Testis (tissue), 3 donors: ENCODE data around the gene OCA2. TPM values are rescaled to one million over a fixed set of nuclear protein-coding genes. Genes with fewer than 3 reads are reported as not detected.

Source experiments
- DNase-seq: peaks from one replicate; pipeline ENCODE4 v3.0.0-alpha.2; 2019
- H3K27ac ChIP-seq, 2 donors: fragments of 200-600 bp; sonication (generic); one replicate each; pipeline ENCODE4 v1.5.1; 2019
- H3K27me3 ChIP-seq: fragments of 200-600 bp; sonication (generic); one replicate; pipeline ENCODE4 v1.5.1; 2019
- H3K36me3 ChIP-seq: fragments of 200-600 bp; sonication (generic); one replicate; pipeline ENCODE4 v1.5.1; 2017; ENCODE audit warnings: low read depth; ENCODE audit errors: missing control alignments
- H3K4me1 ChIP-seq: fragments of 200-600 bp; sonication (generic); one replicate; pipeline ENCODE4 v1.5.1; 2019
- H3K4me3 ChIP-seq, 2 donors: fragments of 200-600 bp; sonication (generic); one replicate each; pipeline ENCODE4 v1.5.1; 2017 to 2019
- H3K9me3 ChIP-seq: fragments of 200-600 bp; sonication (generic); one replicate; pipeline ENCODE4 v1.5.1; 2017
- POLR2A ChIP-seq: fragments of 450-650 bp; IDR thresholded peaks from one replicate; pipeline ENCODE4 v1.6.1; 2017; ENCODE audit warnings: antibody characterized with exemption, mild to moderate bottlenecking, moderate library complexity
- WGBS, 2 donors: methylation state at CpG; one replicate each; pipeline ENCODE4 v1.1.5; 2018; 5-methylcytosine and 5-hydroxymethylcytosine counted together
- intact Hi-C: fragments of 100-400 bp; cut with DNase I; formaldehyde crosslinking; loops from one replicate; pipeline ENCODE4 v1.15.1; 2023; ENCODE audit warnings: low total_unique reads
- polyA plus RNA-seq: library from polyadenylated mRNA; stranded (reverse); fragments of 350-450 nt; fragmentation: Illumina TruSeq; extraction: RNeasy Lipid Tissue Mini Kit (QIAGEN cat#74804); gene quantifications from one replicate; pipeline ENCODE4 v1.2.3, GENCODE V29; 2014; ENCODE audit warnings: low read depth, low replicate concordance; ENCODE audit not compliant: insufficient read depth
- total RNA-seq, 2 donors: library from RNA; depleted of rRNA; stranded (reverse); fragments of >200 nt; gene quantifications; one replicate each; pipeline ENCODE4 v1.2.3, GENCODE V29; 2016
- TF ChIP-seq, protein P1 (sequence below), 3 experiments: fragments of 450-650 bp in 2 of 3; fragments of 200-600 bp in 1 of 3; sonication (generic) in 1 of 3; IDR thresholded peaks; one replicate each; pipeline ENCODE4 v1.5.1; 2016 to 2019; ENCODE audit warnings: antibody characterized with exemption in 3 of 3, mild to moderate bottlenecking in 2 of 3, moderate library complexity in 1 of 3

The OCA2 gene
- total and polyA plus RNA-seq, 3 donors from 2014 or later, result 2.6 to 7.2 (median 4.5) TPM

DNA sequence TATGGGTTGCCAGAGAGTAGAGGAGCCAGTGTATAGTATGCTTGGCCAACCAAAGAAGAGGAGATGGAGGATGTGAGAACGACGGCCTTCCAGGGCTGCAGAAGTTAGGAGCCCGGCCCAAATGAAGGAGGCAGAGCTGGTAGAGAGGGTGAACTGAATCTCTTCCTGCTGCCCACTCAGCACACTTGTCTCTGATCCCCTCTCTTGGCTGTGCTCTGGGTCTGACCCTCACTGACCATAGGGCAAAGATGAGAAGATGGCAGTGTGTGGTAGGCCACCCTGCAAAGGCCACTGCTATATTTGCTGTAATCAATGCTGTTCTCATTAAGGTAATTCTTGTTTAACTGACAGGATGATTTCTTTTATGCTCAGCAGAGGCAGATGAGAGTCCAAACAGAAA is 256.0 kb downstream of the OCA2 start:
- Histone ChIP-seq H3K27me3 (no peaks in the 10 kb centered on the region), H3K9me3 (no peaks in the 10 kb centered on the region), H3K4me1 (no peaks in the 10 kb centered on the region), H3K27ac (no peak overlapping the region), H3K4me3 (no peak overlapping the region), H3K36me3 (no peaks in the 10 kb centered on the region)
- no peak for TF ChIP-seq POLR2A
- TF ChIP-seq, protein P1, sequence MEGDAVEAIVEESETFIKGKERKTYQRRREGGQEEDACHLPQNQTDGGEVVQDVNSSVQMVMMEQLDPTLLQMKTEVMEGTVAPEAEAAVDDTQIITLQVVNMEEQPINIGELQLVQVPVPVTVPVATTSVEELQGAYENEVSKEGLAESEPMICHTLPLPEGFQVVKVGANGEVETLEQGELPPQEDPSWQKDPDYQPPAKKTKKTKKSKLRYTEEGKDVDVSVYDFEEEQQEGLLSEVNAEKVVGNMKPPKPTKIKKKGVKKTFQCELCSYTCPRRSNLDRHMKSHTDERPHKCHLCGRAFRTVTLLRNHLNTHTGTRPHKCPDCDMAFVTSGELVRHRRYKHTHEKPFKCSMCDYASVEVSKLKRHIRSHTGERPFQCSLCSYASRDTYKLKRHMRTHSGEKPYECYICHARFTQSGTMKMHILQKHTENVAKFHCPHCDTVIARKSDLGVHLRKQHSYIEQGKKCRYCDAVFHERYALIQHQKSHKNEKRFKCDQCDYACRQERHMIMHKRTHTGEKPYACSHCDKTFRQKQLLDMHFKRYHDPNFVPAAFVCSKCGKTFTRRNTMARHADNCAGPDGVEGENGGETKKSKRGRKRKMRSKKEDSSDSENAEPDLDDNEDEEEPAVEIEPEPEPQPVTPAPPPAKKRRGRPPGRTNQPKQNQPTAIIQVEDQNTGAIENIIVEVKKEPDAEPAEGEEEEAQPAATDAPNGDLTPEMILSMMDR (IDR thresholded peaks at IDR 0.05), result no peak
- 96 to 100% methylated on average over 3 of the region's 3 CpGs for WGBS, 2 donors
- intact Hi-C loops, result no loop called here
- DNase-seq, result no peak

DNA sequence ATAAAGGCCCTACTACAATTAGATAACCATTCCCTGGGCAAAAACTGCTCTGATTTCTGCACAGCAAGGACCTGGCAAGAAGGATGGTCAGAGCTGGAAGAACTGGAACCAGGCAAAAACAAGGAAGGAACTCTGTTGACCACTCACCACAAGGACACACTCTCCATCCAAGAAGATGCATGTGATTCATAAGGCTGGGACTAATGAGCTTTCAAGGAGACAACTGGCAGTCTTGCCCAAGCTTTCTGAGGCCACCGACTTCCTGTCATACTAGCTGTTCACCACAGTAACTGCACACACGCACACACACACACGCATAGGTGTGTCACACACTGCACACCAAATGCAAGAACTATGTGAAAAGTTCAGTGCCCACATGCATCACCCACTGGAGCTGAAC is 256.6 kb downstream of the OCA2 start:
- Histone ChIP-seq H3K9me3 (no peaks in the 10 kb centered on the region), H3K27ac (no peak overlapping the region), H3K27me3 (no peaks in the 10 kb centered on the region), H3K4me3 (no peak overlapping the region), H3K36me3 (no peaks in the 10 kb centered on the region), H3K4me1 (no peaks in the 10 kb centered on the region)
- intact Hi-C loops, result no loop called here
- TF ChIP-seq POLR2A, result no peak
- TF ChIP-seq, protein P1 (IDR thresholded peaks at IDR 0.05), result no peak
- WGBS, 2 donors, result 85 to 98% methylated on average over 2 to 3 of the region's 3 CpGs
- no peak for DNase-seq

DNA sequence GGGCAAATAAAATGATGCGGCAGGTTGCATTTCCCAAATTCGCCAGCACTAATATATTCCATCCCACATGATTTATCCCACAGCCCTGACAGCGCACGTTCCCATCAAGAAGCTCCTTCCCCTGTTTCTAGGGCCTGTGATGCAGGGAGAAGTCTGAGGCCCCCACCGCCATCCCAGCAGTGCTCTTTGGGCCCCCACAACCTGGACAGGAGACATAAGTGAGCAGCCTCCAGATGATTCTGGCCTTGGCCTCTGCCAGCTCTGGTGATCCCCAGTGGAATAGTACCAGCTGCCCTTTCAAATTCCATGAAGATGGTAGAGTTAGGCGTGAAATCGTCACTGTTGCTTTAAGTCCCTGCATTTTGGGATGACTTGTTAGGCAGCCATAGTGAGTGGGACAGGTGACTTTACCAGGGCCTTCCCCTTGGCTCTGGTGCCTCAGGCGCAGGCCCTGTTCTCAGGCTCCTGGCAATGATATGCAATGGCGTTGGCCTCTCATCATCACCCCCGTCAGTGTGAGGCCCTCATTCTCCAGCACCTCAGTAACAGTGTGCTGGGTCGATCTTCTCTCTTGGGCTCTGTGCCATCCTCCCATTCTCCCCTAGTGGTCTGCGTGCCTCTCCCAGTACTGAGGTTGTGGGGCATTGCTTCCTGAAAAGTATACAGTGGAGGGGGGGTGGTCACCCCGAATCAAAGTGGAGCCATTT is 263.7 kb downstream of the OCA2 start:
- TF ChIP-seq, protein P1 (IDR thresholded peaks at IDR 0.05), result no peak
- TF ChIP-seq POLR2A, result no peak
- WGBS, 2 donors, result 87 to 92% methylated on average over 12 to 13 of the region's 13 CpGs
- intact Hi-C loops, result no loop called here

DNA sequence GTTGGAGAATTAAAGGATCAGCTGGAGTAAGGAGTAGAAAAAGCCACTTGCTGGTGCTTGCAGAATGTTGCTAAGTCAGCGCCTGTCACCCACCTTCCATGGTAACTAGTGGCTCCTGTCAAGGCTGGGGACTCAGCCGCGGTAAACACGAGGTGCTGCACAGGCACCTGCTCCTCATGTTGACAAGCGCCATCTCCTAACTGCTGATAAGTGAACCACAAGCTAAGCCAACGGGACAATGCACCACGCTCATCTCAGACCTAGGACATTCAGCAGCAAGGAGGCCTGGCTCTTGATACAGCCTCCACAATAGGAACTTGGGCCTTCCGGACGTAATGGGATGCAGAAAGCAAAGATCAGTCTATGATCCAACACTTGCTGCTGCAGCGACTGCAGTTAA is 264.4 kb downstream of the OCA2 start:
- Histone ChIP-seq H3K27me3 (no peaks in the 10 kb centered on the region), H3K36me3 (no peaks in the 10 kb centered on the region), H3K4me3 (no peak overlapping the region), H3K27ac (no peak overlapping the region), H3K4me1 (no peaks in the 10 kb centered on the region), H3K9me3 (no peaks in the 10 kb centered on the region)
- WGBS, 2 donors, result 83 to 89% methylated on average over 10 of the region's 10 CpGs
- no peak for DNase-seq
- intact Hi-C loops, result no loop called here
- TF ChIP-seq, protein P1 (IDR thresholded peaks at IDR 0.05), result no peak
- no peak for TF ChIP-seq POLR2A

More for the DNA sequence above, 263.7 kb downstream of the OCA2 start:
- Histone ChIP-seq H3K9me3 (no peaks in the 10 kb centered on the region), H3K27ac (no peak overlapping the region), H3K4me3 (no peak overlapping the region), H3K4me1 (no peaks in the 10 kb centered on the region), H3K36me3 (no peaks in the 10 kb centered on the region), H3K27me3 (no peaks in the 10 kb centered on the region)
- no peak for DNase-seq

DNA sequence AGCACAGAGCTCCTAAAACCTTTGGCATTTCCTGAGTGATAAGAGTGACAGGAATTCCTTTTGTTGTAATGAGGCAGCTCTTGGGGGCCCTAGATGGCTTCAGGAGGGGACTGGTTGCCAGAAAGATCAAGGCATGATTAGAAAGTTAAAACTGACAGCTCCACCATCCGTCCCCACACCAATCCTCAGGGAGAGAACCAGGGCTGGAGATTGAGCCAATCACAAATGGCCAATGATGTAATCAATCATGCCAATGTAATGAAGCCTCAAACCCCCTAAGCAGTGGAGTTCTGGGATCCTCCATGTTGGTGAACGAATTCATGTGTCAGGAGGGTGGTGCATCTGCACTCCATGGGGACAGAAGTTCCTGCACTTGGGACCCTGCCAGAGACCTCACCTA is 265.1 kb downstream of the OCA2 start:
- no peak for DNase-seq
- Histone ChIP-seq H3K27ac (no peak overlapping the region), H3K27me3 (no peaks in the 10 kb centered on the region), H3K36me3 (no peaks in the 10 kb centered on the region), H3K9me3 (no peaks in the 10 kb centered on the region), H3K4me3 (no peak overlapping the region), H3K4me1 (no peaks in the 10 kb centered on the region)
- TF ChIP-seq, protein P1 (IDR thresholded peaks at IDR 0.05), result no peak
- no peak for TF ChIP-seq POLR2A
- WGBS, 2 donors, result 89 to 97% methylated on average over 2 of the region's 2 CpGs
- intact Hi-C loops, result no loop called here
